HG03108 (cell line): ENCODE results near the gene ZNF69.
"Not testable (repeated sequence)": the region's sequence is repeated elsewhere in the genome, so short reads cannot be mapped to it uniquely, and the experiment has no call there.

ENCODE experiments used
- ATAC-seq: cut with Tn5 transposase; IDR thresholded peaks from one replicate; pipeline ENCODE4 v1.9.1; 2021; ENCODE audit warnings: moderate library complexity; ENCODE audit not compliant: unreplicated experiment

Gene ZNF69

GRCh38 chr19:11890634-11891033, 3.1 kb downstream of the ZNF69 start:
- ATAC-seq = no peak

GRCh38 chr19:11894851-11895250, 7.3 kb downstream of the ZNF69 start:
- ATAC-seq = no peak

- ATAC-seq = no peak
These were observed 14.6 kb downstream of the ZNF69 start for GRCh38 chr19:11902228-11902627.

GRCh38 chr19:11905928-11906327, 18.3 kb downstream of the ZNF69 start:
- no peak for ATAC-seq

GRCh38 chr19:11911937-11912336, 24.4 kb downstream of the ZNF69 start:
- not testable (repeated sequence) for ATAC-seq

GRCh38 chr19:11914417-11915051, 27.0 kb downstream of the ZNF69 start:
- not testable (repeated sequence) for ATAC-seq

- ATAC-seq = no peak
These were observed 34.4 kb downstream of the ZNF69 start for GRCh38 chr19:11921852-11922495.

- ATAC-seq = peak; percentile 83
These were observed 37.5 kb downstream of the ZNF69 start, which contains the start of gene ZNF700 for GRCh38 chr19:11924886-11925650. Gene ZNF700 (plus strand): TSS chr19:11925107. CDS start chr19:11925211, 104 bp downstream.

GRCh38 chr19:11925651-11926187, 38.1 kb downstream of the ZNF69 start:
- peak; percentile 11 for ATAC-seq

GRCh38 chr19:11927227-11927626, 39.6 kb downstream of the ZNF69 start:
- ATAC-seq = no peak

GRCh38 chr19:11931051-11931450, 43.5 kb downstream of the ZNF69 start:
- no peak for ATAC-seq

- ATAC-seq = no peak
These were observed 43.9 kb downstream of the ZNF69 start for GRCh38 chr19:11931513-11931912.

- not testable (repeated sequence) for ATAC-seq
These were observed 48.2 kb downstream of the ZNF69 start for GRCh38 chr19:11935829-11936228.

GRCh38 chr19:11938383-11938782, 50.8 kb downstream of the ZNF69 start:
- ATAC-seq = not testable (repeated sequence)

GRCh38 chr19:11941361-11941887, 53.8 kb downstream of the ZNF69 start:
- not testable (repeated sequence) for ATAC-seq

- no peak for ATAC-seq
These were observed 54.6 kb downstream of the ZNF69 start for GRCh38 chr19:11942008-11942842.

- ATAC-seq = no peak
These were observed 55.2 kb downstream of the ZNF69 start for GRCh38 chr19:11942843-11943108.

- ATAC-seq = no peak
These were observed 57.1 kb downstream of the ZNF69 start for GRCh38 chr19:11944656-11945055.

GRCh38 chr19:11948646-11949045, 61.1 kb downstream of the ZNF69 start:
- ATAC-seq = no peak

- no peak for ATAC-seq
These were observed 61.6 kb downstream of the ZNF69 start for GRCh38 chr19:11949201-11949600.
